WTC11 (cell line): ENCODE results near the gene MORN2.

Source experiments
- CBFB ChIP-seq: sonication (generic); formaldehyde crosslinking; IDR thresholded peaks from 2 replicates; pipeline ENCODE4 v1.8.1; 2022; ENCODE audit warnings: mild to moderate bottlenecking, low read depth, missing genetic modification reagents
- CTCF ChIP-seq: fragments of 200-600 bp; IDR thresholded peaks from 2 replicates; pipeline ENCODE4 v1.8.0; 2022; ENCODE audit warnings: antibody characterized with exemption
- FOXP1 ChIP-seq: sonication (generic); formaldehyde crosslinking; IDR thresholded peaks from 2 replicates; pipeline ENCODE4 v1.8.0; 2022; ENCODE audit warnings: missing genetic modification reagents, mild to moderate bottlenecking, moderate library complexity, borderline replicate concordance
- MLX ChIP-seq: sonication (generic); formaldehyde crosslinking; IDR thresholded peaks from 2 replicates; pipeline ENCODE4 v1.8.1; 2023; ENCODE audit warnings: mild to moderate bottlenecking, missing genetic modification reagents, moderate library complexity
- MXD4 ChIP-seq: fragments of 250-450 bp; sonication (Bioruptor Pico); IDR thresholded peaks from 2 replicates; pipeline ENCODE4 v1.8.0; 2021; ENCODE audit warnings: mild to moderate bottlenecking, moderate library complexity, borderline replicate concordance
- NFYB ChIP-seq: sonication (generic); formaldehyde crosslinking; conservative IDR thresholded peaks from 2 replicates; pipeline ENCODE4 v1.8.0; 2022; ENCODE audit warnings: low read depth, missing genetic modification reagents
- NR1H2 ChIP-seq: sonication (generic); formaldehyde crosslinking; IDR thresholded peaks from 2 replicates; pipeline ENCODE4 v1.9.0; 2021; ENCODE audit warnings: mild to moderate bottlenecking, moderate library complexity, missing genetic modification reagents
- SP1 ChIP-seq: sonication (generic); formaldehyde crosslinking; conservative IDR thresholded peaks from 2 replicates; pipeline ENCODE4 v1.8.1; 2022; ENCODE audit warnings: missing genetic modification reagents
- TCF7 ChIP-seq: sonication (generic); formaldehyde crosslinking; IDR thresholded peaks from 2 replicates; pipeline ENCODE4 v1.8.0; 2022; ENCODE audit warnings: mild to moderate bottlenecking, low read depth, missing genetic modification reagents, moderate library complexity
- TP53 ChIP-seq: sonication (generic); formaldehyde crosslinking; IDR thresholded peaks from 2 replicates; pipeline ENCODE4 v1.8.1; 2023; ENCODE audit warnings: mild to moderate bottlenecking, missing genetic modification reagents
- TF ChIP-seq, protein P1 (sequence below): sonication (generic); formaldehyde crosslinking; IDR thresholded peaks from 2 replicates; pipeline ENCODE4 v1.8.0; 2022; ENCODE audit warnings: mild to moderate bottlenecking, missing genetic modification reagents

DNA sequence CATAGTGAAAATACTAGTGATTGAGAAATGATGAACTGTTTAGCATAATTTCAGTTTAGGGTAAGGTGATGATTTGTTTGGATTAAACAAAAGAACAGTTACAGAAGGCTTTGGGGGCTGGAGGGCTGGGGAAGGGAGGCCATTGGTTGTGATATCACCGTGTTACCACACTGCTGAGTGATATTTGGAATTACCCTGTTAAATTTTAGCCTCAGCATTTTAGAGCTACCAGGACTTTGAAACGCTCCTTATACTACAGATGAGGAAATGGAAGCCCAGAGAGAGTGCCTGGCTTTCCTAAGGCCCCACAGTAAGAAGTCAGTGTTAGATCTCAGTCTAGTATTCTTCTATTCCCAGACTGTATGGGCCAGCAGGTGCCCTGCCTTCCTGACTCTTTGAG lies 29.5 kb downstream of the MORN2 start:
- no peak for TF ChIP-seq MLX
- no peak for TF ChIP-seq CTCF
- TF ChIP-seq CBFB (CRISPR knock-in tag): no peak
- TF ChIP-seq TP53 (CRISPR knock-in tag): no peak
- TF ChIP-seq NFYB (CRISPR knock-in tag): no peak
- no peak for TF ChIP-seq MXD4
- TF ChIP-seq, protein P1, sequence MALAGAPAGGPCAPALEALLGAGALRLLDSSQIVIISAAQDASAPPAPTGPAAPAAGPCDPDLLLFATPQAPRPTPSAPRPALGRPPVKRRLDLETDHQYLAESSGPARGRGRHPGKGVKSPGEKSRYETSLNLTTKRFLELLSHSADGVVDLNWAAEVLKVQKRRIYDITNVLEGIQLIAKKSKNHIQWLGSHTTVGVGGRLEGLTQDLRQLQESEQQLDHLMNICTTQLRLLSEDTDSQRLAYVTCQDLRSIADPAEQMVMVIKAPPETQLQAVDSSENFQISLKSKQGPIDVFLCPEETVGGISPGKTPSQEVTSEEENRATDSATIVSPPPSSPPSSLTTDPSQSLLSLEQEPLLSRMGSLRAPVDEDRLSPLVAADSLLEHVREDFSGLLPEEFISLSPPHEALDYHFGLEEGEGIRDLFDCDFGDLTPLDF (CRISPR knock-in tag): no peak
- no peak for TF ChIP-seq TCF7 (CRISPR knock-in tag)
- TF ChIP-seq SP1 (CRISPR knock-in tag): no peak
- no peak for TF ChIP-seq NR1H2 (CRISPR knock-in tag)
- no peak for TF ChIP-seq FOXP1 (CRISPR knock-in tag)
